Heart left ventricle (tissue), 16 donors: ENCODE data around the gene RTL10. TPM values are rescaled to one million over a fixed set of nuclear protein-coding genes. Genes with fewer than 3 reads are reported as not detected.

Experiments used
- ATAC-seq, 4 donors: fragments of 200-7000 bp; cut with Tn5 transposase; one replicate each; pipeline ENCODE4 v1.9.1; 2020 to 2022; ENCODE audit warnings: moderate library complexity in 4 of 4, mild to moderate bottlenecking in 3 of 4, moderate number of reproducible peaks in 1 of 4
- DNase-seq, 5 donors: peaks; one replicate each; pipeline ENCODE4 v3.0.0-alpha.2; 2020
- H3K27ac ChIP-seq, 12 donors: fragments of 200-600 bp; sonication (generic) in 4 of 12; one replicate each; pipeline versions ENCODE4 v1.5.0 to v1.8.0; 2016 to 2022; ENCODE audit warnings: mild to moderate bottlenecking in 2 of 12
- H3K27me3 ChIP-seq, 9 donors: fragments of 200-600 bp; sonication (generic) in 2 of 9; one replicate each; pipeline versions ENCODE4 v1.5.1 to v1.8.0; 2016 to 2022; ENCODE audit warnings: mild to moderate bottlenecking in 3 of 9
- H3K36me3 ChIP-seq, 9 donors: fragments of 200-600 bp; sonication (generic) in 2 of 9; one replicate each; pipeline versions ENCODE4 v1.5.0 to v1.8.0; 2018 to 2022; ENCODE audit warnings: mild to moderate bottlenecking in 2 of 9
- H3K4me1 ChIP-seq, 12 donors: fragments of 200-600 bp; sonication (generic) in 4 of 12; one replicate each; pipeline versions ENCODE4 v1.5.0 to v1.8.0; 2016 to 2022; ENCODE audit warnings: mild to moderate bottlenecking in 3 of 12
- H3K4me3 ChIP-seq, 12 donors: fragments of 200-600 bp; sonication (generic) in 4 of 12; one replicate each; pipeline versions ENCODE4 v1.5.0 to v1.8.0; 2017 to 2022; ENCODE audit warnings: mild to moderate bottlenecking in 9 of 12, moderate library complexity in 4 of 12
- H3K9me3 ChIP-seq, 12 donors: fragments of 200-600 bp; sonication (generic) in 4 of 12; one replicate each; pipeline versions ENCODE4 v1.5.0 to v1.8.0; 2016 to 2022; ENCODE audit warnings: mild to moderate bottlenecking in 1 of 12
- CTCF ChIP-seq, 12 donors: fragments of 200-600 bp; sonication (generic) in 4 of 12; IDR thresholded peaks; one replicate each; pipeline versions ENCODE4 v1.5.0 to v1.8.0; 2018 to 2022; ENCODE audit warnings: antibody characterized with exemption in 12 of 12, mild to moderate bottlenecking in 5 of 12
- POLR2A ChIP-seq, 2 donors: fragments of 450-650 bp; IDR thresholded peaks; one replicate each; pipeline ENCODE4 v1.6.1; 2017; ENCODE audit warnings: antibody characterized with exemption in 2 of 2, mild to moderate bottlenecking in 2 of 2, moderate library complexity in 2 of 2
- WGBS, 4 donors: extraction: QIAGEN DNeasy Blood & Tissue Kit in 2 of 4; methylation state at CpG; one replicate each; pipeline versions ENCODE4 v1.1.5 to v1.1.7; 2013 to 2018; 5-methylcytosine and 5-hydroxymethylcytosine counted together
- intact Hi-C, 10 donors: fragments of 100-400 bp; cut with DNase I; formaldehyde crosslinking; loops; one replicate each; pipeline versions ENCODE4 v1.11.1 to v1.14.2; 2022
- polyA plus RNA-seq, 2 donors: library from polyadenylated mRNA; stranded (reverse); fragments of 200-250 nt; gene quantifications; one replicate each; pipeline ENCODE4 v1.2.3, GENCODE V29; 2013
- total RNA-seq, 9 donors: library from RNA; depleted of rRNA in 2 of 9; stranded (reverse); fragments of >200 nt in 2 of 9; fragmentation: NEBNext Ultra II Directional in 3 of 9; extraction: Animal tissue kit (Norgen Biotek cat#: 25700) in 3 of 9; gene quantifications; one replicate each; pipeline versions ENCODE4 v1.1.0 to v1.2.4, GENCODE V29; 2016 to 2023
- donor health status: ischemic (EF 13 %, LVEDD 7.1; RV severe dilation, severe dysfunction).
- donor health status: healthy with polysubstance abuse.
- donor health status: DM: no; HTN: yes; CAD: no.
- donor health status: DM: no; HTN: no; CAD: no.
- donor health status: ischemic (EF 25% LVEDD 6.9; RV normal size, moderate dysfunction).
- donor health status: ischemic (EF 25% LVEDD 5.7; RV mildly dilated, moderate dysfunction).
- donor health status: healthy.
- donor health status: DM: yes; HTN: yes; CAD: no.
- donor health status: ischemic (EF 35%, LVEDD 5.7; RV mildly dilated, moderate dysfunction).
- donor health status: nonischemic (EF 11% LVEDD 7.7; RV severe dilation, severe dysfunction).
- donor health status: DM: yes; HTN: yes; CAD: no.
- donor health status: PGD.
- donor health status: ischemic (EF 29% LVEDD 5.4; RV normal size, mild dysfunction).
- donor health status: nonischemic (EF 23%, LVEDD 6.1; RV moderate dilation, normal function).

Gene RTL10
- total and polyA plus RNA-seq, 11 donors: 4.6 to 11.6 (median 7.5) TPM

GRCh38 chr22:19820880-19821522, 33.7 kb downstream of the RTL10 start:
- Histone ChIP-seq H3K27ac (no peak overlapping the region), H3K4me1 (no peaks in the 10 kb centered on the region), H3K36me3 (no peaks in the 10 kb centered on the region), H3K27me3 (no peaks in the 10 kb centered on the region), H3K9me3 (no peaks in the 10 kb centered on the region), H3K4me3 (no peak overlapping the region)
- TF ChIP-seq POLR2A (IDR thresholded peaks at IDR 0.05) (no peak), CTCF (IDR thresholded peaks at IDR 0.05) (no peak)
- no peak for ATAC-seq
- WGBS, 4 donors: 92 to 95% (median 93%) methylated on average over 12 to 18 of the region's 18 CpGs
- intact Hi-C loops: no loop called here
- peak in 2 of 5 donors; percentile 19 to 45 for DNase-seq

- H3K4me1 ChIP-seq: no peaks in the 10 kb centered on the region
- peak in 2 of 5 donors; percentile 19 to 57 for DNase-seq
- H3K27ac ChIP-seq: no peak overlapping the region
- no peak overlapping the region for H3K4me3 ChIP-seq
- intact Hi-C loops: no loop called here
- no peaks in the 10 kb centered on the region for H3K9me3 ChIP-seq
- WGBS, 4 donors: 94 to 96% (median 95%) methylated on average over 14 to 21 of the region's 21 CpGs
- ATAC-seq: no peak
- TF ChIP-seq POLR2A (IDR thresholded peaks at IDR 0.05) (no peak), CTCF (IDR thresholded peaks at IDR 0.05) (no peak)
- H3K36me3 ChIP-seq: no peaks in the 10 kb centered on the region
- H3K27me3 ChIP-seq: no peaks in the 10 kb centered on the region
Observed at GRCh38 chr22:19819911-19820879, 34.5 kb downstream of the RTL10 start.

- H3K9me3 ChIP-seq: no peaks in the 10 kb centered on the region
- no peak for ATAC-seq
- H3K4me3 ChIP-seq: no peak overlapping the region
- DNase-seq: no peak
- no peaks in the 10 kb centered on the region for H3K27me3 ChIP-seq
- no peak overlapping the region for H3K27ac ChIP-seq
- H3K4me1 ChIP-seq: no peaks in the 10 kb centered on the region
- TF ChIP-seq CTCF (IDR thresholded peaks at IDR 0.05) (no peak), POLR2A (IDR thresholded peaks at IDR 0.05) (no peak)
- H3K36me3 ChIP-seq: no peaks in the 10 kb centered on the region
- intact Hi-C loops: no loop called here
- 93 to 96% (median 96%) methylated on average over 11 to 14 of the region's 14 CpGs for WGBS, 4 donors
Observed at GRCh38 chr22:19819208-19819910, 35.3 kb downstream of the RTL10 start.
